CD4-positive, alpha-beta T cell treated with Interleukin-10 for 1 hour (primary cell): ENCODE data around the gene IGFN1.
"Not testable (repeated sequence)": the region's sequence is repeated elsewhere in the genome, so short reads cannot be mapped to it uniquely, and the experiment has no call there.

Source experiments
- DNase-seq: peaks from one replicate; pipeline ENCODE4 v3.0.0-alpha.2; 2020

IGFN1 gene

GRCh38 chr1:201218409-201218808 is 27.8 kb downstream of the IGFN1 start:
- DNase-seq, result no peak

- no peak for DNase-seq
Observed at GRCh38 chr1:201219481-201220387, 29.1 kb downstream of the IGFN1 start.

GRCh38 chr1:201220388-201220715 is 29.7 kb downstream of the IGFN1 start:
- no peak for DNase-seq

- no peak for DNase-seq
Observed at GRCh38 chr1:201221201-201221846, 30.7 kb downstream of the IGFN1 start.

- no peak for DNase-seq
Observed at GRCh38 chr1:201222125-201222524, 31.5 kb downstream of the IGFN1 start.

GRCh38 chr1:201223852-201224665 is 33.4 kb downstream of the IGFN1 start:
- no peak for DNase-seq

GRCh38 chr1:201224666-201225370 is 34.2 kb downstream of the IGFN1 start:
- DNase-seq, result no peak

- no peak for DNase-seq
Observed at GRCh38 chr1:201226178-201226514, 35.5 kb downstream of the IGFN1 start.

GRCh38 chr1:201226859-201227488 is 36.4 kb downstream of the IGFN1 start:
- DNase-seq, result no peak

- DNase-seq, result no peak
Observed at GRCh38 chr1:201228011-201228983, 37.7 kb downstream of the IGFN1 start.

- no peak for DNase-seq
Observed at GRCh38 chr1:201229095-201229494, 38.5 kb downstream of the IGFN1 start.

GRCh38 chr1:201229771-201230635 is 39.4 kb downstream of the IGFN1 start:
- DNase-seq, result no peak

GRCh38 chr1:201230676-201231075 is 40.1 kb downstream of the IGFN1 start:
- DNase-seq, result no peak

GRCh38 chr1:201239646-201240045 is 49.0 kb downstream of the IGFN1 start:
- not testable (repeated sequence) for DNase-seq

- no peak for DNase-seq
Observed at GRCh38 chr1:201240171-201240570, 49.5 kb downstream of the IGFN1 start.

GRCh38 chr1:201241736-201242135 is 51.1 kb downstream of the IGFN1 start:
- no peak for DNase-seq

GRCh38 chr1:201245082-201245481 is 54.5 kb downstream of the IGFN1 start:
- DNase-seq, result no peak

GRCh38 chr1:201248721-201249559 is 58.3 kb downstream of the IGFN1 start:
- no peak for DNase-seq

- DNase-seq, result no peak
Observed at GRCh38 chr1:201250326-201251011, 59.8 kb downstream of the IGFN1 start.
